GM19240 (cell line): Measurements from ENCODE around the gene RAPGEF4.
A peak's percentile ranks its signal among the peaks of the same experiment; 100 is the strongest.

Source experiments
- DNase-seq: peaks from one replicate; pipeline ENCODE4 v3.0.0; 2011; ENCODE audit warnings: low spot score; ENCODE audit not compliant: insufficient read length

Gene RAPGEF4

DNA sequence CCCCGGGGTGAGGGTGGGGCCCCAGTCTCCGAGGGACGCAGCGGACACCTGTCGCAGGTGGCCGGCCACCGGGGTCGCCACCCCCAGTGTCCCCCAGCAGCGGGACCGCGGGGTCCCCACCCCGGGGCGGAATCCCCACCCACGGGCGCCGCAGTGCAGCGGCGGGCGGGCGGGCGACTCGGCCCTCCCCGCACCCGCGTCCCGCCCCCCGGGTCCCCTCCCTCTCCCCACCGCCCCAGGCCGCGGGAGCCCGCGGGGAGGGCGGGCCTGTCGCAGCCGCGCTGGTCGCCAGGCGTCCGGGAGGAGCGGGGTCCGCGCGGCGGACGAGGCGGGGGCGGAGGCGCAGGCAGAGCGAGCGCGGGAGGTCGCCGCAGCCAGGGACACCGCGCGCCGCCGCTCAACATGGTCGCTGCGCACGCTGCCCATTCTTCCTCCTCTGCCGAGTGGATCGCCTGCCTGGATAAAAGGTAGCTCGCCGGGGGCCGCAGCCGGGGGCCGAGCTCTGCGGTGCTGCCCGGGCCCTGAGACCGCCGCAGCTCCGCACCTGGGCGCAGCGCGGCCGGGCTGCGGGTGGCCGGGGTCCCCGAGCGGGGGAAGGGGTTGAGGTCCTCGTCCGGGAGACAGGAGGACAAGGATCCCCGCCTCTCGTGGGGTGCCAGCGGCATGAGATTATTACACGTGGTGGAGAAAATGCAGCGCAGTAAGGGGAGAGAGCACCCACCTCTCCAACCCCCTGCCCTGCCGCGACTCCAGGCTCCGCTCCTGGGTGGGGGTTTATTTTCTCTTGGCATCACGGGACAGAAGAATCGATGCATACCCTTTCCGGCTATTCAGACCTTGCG is at the start of gene RAPGEF4:
RAPGEF4 (plus strand) TSS at position 264 of the 842 bp plus-strand sequence; CDS start at position 403, 139 bp downstream.
- DNase-seq, result no peak

DNA sequence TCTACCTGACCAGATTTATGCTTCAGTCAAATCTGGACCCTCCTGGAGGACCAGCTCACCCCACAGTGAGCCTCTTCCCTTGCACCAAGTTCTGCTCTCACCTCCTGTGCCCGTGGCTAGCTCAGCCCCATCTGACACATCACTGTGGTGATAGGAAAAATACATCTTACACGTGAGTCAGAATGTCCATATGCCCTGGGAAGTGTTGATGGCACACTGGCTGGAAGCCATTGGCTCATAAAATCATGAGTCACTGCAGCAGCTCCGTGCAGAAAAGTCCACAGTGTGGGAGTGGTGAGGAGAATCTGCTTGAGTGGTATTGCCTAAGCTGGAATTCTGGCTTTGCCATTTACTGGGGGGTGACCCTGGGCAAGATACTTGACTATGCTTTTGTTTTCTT is 42.6 kb upstream of the RAPGEF4 start:
- DNase-seq, result no peak

DNA sequence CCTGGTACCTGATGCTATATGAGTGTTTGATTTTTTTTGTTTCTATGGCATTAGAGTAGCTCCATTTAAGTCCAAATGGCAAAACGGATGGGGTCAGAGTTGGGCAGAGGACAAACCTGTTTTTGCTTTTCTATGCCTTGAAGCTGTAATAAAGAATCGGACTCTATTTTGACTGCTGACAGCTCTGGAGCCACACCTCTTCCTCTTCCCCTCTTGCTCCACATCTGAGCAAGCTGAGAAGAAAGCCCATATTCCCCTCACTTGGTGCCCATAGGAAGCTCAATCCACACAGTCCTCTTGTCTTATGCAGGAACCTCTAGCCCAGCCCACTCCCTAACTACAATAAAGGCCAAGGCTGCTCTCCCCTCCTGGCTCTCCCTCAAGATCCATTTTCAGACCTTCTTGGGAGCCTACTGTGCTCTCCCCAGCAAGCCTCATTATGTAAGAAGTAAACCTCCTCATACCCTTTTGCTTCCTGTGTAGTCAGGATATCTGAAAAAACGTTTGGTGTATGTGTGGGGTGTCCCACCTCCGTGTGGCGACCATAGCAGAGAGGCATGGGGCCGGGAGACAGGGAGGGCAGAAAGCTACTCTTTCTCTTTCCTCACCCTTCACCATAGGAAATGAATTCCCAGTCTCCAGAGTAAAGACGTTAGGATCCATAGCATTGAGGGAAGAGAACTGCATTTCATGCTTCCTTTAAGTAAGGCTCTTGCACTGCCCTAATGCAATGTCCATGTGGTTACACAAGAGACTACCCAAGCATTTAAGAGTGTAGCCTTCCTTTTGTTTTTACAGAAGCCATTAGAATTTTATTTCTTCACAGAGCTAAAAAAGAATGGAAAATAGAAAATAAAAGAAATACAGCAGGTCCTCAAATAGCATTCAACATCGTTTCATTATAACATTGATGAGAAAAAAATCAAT is 41.9 kb upstream of the RAPGEF4 start:
- no peak for DNase-seq

DNA sequence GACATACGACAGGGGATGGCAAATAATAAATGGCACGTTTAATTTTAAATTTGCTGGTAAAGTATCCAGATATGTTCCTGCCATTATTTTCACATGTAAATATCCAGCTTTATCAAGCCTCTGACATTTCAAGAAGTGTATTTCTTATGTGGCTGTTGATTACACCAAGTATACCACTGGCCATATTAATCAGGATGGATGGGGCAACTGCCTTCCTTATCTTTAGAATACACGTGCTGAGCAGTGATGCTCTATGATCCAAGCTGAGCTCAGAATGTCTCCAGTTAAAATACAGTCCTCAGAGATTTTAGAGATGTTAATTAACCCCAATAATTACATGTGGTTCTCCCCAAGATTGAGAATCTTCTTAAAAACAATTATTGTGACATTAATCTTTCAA is 38.3 kb upstream of the RAPGEF4 start:
- DNase-seq, result no peak

DNA sequence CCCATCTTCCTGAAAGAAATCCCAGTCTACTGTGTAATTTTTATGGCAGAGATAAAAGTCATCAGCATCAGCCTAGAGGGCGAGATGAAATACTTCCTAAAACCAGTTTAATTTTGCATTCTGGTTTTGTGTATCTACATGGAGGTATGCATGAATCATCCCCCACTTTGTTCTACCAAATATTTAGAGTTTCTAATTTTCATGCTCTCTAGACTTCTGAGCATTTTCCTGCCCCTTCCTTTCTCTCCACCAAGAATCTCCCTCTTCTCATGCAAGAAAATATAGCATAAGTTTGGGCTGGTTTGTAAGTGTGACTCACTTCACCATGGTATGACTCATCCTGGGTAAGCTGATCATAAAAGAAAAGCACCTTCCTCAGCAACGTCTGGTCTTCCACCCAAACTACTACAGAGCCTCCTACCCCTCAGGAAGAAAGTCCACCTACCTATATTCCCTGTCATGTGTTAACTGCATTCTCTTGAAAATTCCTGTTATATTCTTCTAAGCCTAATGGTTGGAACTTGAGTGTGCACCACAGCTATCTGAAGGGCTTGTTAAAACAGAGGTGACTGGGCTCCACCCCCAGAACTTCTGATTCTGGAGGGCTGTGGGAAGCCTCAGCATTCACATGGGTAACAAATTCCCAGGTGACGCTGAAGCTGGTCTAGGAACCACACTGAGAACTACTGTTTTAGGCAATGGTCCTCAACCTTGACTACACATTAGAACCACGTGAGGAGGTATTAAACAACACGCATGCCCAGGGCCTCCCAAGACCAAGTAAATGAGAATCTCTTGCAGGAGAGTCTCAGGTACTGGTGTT is 37.4 kb upstream of the RAPGEF4 start:
- peak; percentile 15 for DNase-seq

DNA sequence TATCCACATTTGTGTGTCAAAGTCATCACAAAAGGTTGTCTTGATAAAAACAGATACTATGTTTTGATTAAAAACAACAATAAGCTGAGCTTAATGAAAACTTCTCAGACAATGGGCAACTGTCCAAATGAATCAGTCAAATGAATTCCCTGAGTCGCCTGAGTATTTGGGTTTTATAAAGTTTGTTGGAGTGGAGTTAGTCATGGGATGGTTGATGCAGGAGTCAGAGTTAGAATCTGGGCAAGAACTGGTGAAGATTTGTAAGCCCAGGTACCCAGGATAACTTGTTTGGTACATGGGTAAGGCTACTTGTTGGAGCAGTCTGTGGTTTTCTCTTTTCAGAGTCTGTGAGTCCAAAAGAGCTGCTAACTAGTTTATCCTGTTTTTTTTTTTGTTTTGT is 34.4 kb upstream of the RAPGEF4 start:
- DNase-seq, result no peak

DNA sequence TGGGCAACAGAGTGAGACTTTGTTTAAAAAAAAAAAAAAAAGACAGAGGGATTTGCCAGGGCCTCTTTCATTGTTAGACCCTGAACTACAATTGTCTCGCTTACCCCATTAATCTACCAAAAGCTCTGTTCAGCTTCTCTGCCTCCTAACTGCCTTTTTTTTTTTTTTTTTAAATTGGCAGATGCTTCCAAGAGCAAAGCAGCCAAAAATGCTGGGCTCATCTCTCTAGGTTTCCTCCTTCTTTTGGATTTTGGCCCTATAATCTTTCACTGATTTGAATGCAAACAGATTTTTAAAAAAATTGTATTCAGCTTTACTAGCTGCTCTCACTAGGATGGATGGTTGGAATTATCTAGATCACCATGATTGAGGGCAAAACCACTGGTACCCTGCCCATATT is 33.2 kb upstream of the RAPGEF4 start:
- DNase-seq, result no peak

DNA sequence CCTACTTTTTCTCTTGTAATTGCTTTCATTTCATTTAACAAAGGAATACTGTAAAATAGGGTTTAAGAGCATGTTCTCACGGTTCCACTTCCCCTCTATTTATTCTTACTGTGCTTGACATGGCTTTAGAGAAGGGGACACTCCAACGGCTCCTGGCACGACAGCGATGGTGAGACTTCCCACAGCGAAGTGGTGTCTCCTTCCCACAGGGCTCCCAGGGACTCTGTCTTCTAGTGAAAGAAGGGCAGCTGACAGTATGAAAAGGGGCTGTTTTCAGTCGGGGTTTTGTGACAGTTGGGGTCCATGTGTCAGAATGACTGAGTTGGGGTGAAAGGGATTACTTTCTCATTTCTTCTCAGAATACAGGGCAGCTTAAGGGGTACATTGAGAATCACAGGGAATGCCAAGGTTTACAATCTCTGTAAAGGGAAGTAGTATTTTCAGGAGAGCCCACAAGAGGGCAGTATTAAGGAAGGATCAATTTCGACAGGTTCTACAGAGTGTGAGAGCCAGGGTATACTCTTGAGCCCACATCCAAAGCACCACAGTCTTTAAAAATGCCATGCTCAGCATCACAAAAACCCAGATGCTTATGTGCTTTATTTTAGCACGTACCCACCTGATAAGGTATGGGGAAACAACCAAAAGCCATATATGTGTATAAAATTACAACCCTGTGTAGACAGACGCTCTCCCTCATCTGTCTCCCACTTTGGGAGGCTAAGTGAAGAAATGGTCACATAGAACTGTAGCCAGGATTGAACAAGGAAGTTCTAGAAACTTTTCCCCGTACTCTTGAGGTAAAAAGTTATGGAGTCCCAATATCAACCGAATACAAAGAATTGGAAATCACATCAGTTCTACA is 31.3 kb upstream of the RAPGEF4 start:
- no peak for DNase-seq

DNA sequence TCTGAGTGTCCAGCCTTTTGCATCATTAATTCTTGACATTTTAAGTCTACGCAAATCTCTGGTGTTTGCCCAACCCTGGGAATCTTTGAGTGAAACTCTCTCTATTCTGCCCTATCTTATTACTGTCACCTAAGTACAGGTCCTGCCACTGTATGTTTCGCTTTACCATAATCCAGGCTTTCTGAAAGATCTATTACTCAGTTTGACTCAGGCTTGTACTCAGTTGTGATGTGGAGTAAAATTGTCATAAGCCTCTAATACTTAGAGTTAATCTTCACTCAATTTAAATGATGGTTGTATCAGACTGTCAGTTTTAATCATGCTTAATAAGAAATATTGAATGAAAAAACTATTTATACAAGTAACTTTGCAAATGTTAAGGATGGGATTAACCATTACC is 30.3 kb upstream of the RAPGEF4 start:
- DNase-seq, result no peak

DNA sequence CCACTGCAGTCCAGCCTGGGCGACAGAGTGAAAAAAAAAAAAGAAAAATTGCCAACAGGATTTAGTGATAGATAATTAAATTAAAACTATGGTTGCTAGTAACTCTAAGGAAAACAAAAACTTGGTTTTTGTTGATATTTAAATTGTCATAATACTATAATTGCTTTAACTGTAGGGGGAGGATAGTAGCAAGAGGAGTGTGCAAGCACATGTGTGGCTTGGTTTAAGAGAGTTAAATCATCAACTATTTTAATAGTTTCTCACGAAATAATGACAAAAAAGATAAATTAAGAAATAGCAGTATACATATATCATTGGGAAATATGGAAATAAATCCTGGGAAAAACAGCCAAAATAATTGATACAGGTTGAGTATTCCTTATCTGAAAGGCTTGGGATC is 27.4 kb upstream of the RAPGEF4 start:
- no peak for DNase-seq

DNA sequence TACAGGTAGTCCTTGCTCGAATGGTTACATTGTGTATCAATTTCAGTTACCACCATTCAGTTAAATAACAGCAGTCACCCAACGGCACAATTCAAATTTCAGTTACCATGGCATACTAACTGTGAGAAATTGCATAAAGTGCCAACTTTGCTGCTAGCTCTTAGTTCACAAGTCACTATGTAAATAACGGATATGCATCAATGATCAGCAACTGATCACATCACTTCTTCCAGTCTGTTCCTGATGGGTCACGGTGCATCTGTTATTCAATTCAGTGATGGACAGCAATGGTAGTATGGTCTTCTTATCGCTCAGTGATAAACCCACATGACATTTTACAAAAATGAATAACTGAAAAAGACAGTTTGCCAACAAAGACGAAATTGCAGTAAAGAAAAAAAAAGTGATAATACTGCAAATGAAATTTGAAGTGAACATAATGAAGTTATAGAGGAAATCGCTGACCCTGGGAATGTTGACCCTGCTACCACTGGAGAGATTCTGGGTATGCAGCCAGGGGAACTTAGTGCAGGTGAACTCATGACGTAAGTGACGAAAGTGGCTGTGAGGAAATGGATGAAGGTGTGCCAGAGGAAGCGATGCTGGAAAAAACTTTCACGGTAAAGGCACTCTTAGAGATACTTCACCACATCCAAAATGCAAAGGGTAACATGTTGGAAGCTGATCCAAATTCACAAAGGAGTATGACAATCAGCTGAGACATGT is 25.9 kb upstream of the RAPGEF4 start:
- no peak for DNase-seq

DNA sequence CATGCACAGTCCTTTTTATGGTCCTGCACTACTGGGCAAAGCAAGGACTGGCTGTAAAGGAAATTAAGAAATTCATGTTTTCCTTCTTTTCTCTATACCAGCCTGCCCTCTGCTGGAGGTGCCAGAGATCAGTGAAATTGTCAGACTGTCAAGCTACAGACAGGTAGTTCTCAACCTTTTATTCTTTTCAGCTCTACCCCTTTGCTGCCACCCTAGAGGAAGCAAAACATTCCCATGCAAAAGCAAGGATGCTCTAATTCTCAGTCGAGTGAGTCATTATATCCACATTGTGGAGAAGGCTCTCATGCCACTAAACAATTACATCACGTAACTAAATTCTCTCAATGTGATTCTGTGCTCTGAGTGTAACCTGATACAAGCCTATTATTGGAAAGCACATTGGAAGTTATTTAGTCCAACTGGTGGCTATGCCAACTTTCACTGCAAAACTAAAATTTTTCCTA is 25.0 kb upstream of the RAPGEF4 start:
- no peak for DNase-seq

DNA sequence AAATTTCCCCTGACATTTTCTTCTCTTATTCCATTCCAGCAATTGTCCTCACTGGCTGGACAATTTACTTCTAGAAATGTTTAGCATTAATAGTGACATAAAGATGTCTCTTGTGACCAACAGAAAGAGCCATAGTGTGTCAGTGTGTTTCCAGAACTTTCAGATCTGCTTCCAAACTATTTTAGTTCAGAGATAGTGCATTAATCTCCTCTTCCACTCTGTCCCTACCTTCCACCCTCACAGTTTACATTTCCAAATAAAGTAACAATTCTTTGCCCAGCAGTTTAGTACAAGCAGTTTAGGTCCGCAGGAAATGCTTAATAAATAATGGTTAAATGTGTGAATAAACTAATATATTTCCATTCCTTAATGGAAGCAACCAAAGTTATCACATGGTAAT is 24.5 kb upstream of the RAPGEF4 start:
- no peak for DNase-seq

DNA sequence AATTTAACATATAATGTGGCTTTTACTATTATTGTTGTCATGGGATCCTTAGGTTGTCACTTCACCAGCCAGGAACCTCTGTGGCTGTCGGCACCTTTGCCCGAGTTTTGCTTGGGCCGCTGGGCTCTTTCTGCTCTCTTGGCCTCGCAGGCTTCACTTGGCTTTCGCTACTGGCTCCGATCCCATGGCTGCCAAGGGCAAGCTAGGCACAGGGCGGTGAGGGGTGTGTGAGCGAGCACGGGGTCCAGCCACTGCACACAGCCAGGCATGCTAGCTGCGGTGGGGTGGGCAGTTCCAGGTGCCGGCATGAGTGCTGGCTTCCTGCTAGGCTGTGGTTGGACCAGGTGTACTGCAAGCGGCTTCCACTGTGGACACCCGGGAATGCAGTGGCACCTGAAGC is 23.4 kb upstream of the RAPGEF4 start:
- DNase-seq, result no peak

DNA sequence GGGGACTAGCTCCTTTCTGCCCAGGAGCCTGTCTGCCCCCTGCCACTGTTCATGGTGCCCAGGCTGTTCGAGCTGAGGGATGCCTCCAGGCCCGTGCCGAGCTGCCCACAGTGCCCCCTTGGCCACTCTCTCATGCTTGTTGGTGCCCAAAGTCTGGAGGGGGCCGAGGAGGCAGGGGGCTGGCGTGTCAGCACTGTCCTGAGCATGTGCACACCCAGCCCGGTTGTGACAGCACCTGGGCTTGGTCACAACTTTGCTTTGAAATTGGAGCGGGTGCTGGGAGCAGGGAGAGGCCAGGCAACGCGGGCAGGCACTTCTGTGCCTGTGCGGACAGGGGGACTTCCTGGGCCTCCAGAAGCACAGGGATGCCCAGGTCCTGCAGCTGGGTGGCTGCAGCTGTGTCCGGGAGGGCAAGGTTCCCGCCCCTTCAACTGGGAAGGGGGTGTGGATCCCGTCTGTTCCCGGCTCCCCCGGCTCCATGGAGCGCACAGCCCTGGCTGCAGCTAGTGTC is 22.2 kb upstream of the RAPGEF4 start:
- DNase-seq, result no peak

DNA sequence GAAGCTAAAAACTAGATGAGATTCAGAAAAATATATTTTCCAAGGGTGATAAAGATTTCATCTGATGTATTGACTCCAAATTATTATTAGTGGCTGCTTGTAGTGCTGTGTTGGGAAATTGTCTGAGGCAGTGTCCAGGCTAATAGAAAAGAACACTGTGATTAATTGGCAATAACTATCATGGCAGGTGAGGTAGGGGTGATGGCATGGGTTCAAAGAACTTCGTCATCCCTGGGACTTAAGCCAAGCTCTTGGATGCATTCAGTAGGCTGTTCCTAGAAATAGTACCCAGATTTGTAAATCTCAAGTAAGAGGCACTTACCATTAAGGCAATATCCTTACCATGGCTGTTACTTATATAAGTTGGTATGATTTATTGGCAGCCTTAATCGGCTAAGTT is 13.2 kb upstream of the RAPGEF4 start:
- DNase-seq, result no peak

DNA sequence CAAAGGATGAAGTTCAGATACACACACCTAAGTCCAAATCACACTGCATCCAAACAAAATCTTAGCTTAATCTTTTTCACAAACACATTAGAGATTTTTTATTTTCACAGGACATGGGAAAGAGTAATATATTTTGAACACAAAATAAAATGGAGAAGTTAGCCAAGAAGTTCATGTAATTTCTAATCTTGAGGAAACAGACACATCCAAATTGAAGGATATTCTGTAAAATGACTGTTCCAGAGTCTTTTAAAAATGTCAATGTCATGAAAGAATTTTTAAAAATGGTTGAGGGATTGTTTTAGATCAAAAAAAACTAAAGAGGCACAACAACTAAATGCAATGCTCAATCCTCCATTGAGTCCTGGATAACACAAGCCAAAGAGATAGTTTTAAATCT is 12.4 kb upstream of the RAPGEF4 start:
- no peak for DNase-seq

DNA sequence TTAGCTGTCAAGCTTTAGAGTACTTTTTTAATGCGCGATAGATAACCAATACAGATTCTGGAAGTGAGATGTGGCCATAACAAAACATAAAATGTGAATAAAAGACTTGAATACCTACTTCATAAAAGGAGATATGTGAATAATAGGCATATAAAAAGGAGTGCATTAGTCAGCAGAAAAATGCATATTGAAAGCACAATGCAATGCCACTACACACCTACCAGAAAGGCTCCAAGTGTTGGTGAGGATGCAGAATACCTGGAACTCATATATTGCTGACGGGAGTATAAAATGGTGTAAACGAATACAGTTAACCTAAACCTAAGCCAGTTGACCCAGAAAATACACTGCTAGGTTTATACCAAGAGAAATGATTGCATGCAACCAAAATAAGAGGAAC is 10.9 kb upstream of the RAPGEF4 start:
- no peak for DNase-seq

DNA sequence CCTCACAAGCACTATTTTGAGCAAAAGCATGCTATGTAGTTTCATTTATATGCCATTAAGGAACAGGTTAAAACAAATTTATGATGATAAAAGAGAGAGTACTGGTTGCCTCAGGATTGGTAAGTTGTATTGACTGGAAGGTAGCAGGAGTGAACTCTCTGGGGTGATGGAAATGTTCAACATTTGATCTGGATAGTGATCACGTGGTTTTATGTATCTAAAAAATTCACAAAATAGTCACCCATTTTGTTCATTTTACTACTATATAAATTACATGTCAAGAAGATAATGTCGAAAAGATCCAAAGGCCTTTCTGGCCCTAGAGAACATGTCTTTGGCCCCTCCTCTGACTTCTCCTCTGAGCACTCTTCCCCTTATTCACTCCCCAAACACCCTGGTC is 10.4 kb upstream of the RAPGEF4 start:
- no peak for DNase-seq

DNA sequence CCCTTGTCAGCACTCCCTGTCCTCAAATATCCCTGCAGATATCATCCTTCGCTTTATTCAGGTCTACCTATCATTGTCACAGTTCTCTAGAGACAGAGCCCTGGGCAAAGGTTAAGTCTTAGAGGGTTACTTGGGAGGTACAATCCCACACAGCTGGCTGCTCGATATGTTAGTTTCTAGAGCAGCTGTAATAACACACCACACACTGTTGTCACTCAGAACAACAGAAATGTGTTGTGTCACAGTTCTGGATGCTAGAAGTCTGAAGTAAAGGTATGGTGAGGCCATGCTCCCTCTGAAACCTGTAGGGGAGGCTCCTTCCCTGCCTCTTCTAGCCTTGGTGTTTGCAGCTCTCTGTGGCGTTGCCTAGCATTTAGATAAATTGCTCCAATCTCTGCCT is 9.9 kb upstream of the RAPGEF4 start:
- no peak for DNase-seq
